ENCODE data around the gene POU6F2. TPM values are rescaled to one million over a fixed set of nuclear protein-coding genes. Genes with fewer than 3 reads are reported as not detected.

POU6F2 gene
- total RNA-seq, 2 donors from 2014 or later: 5.2 to 6.3 TPM

- TF ChIP-seq CTCF (IDR thresholded peaks at IDR 0.05) (no peak), POLR2A (IDR thresholded peaks at IDR 0.05) (no peak)
- DNase-seq (no peak), ATAC-seq (no peak)
- Histone ChIP-seq H3K9me3 (no peaks in the 10 kb centered on the region), H3K36me3 (replicated peaks in 1 of 2; ENCODE audit: insufficient read depth in 1 of 2, low read depth in 2 of 2) (no peaks in the 10 kb centered on the region), H3K27me3 (no peaks in the 10 kb centered on the region), H3K4me3 (no peak overlapping the region), H3K4me1 (no peaks in the 10 kb centered on the region), H3K27ac (no peak overlapping the region)
- intact Hi-C loops (cut with DNase I): no loop called here
- WGBS, 2 donors: 52 to 74% methylated on average over 3 of the region's 3 CpGs
Observed at GRCh38 chr7:39399986-39400385, 422.3 kb downstream of the POU6F2 start.

GRCh38 chr7:39400836-39401235 is 423.1 kb downstream of the POU6F2 start:
- Histone ChIP-seq H3K4me1 (no peaks in the 10 kb centered on the region), H3K4me3 (no peak overlapping the region), H3K27me3 (no peaks in the 10 kb centered on the region), H3K36me3 (replicated peaks in 1 of 2; ENCODE audit: insufficient read depth in 1 of 2, low read depth in 2 of 2) (no peaks in the 10 kb centered on the region), H3K9me3 (no peaks in the 10 kb centered on the region), H3K27ac (no peak overlapping the region)
- ATAC-seq (no peak), DNase-seq (no peak)
- TF ChIP-seq CTCF (IDR thresholded peaks at IDR 0.05) (no peak), POLR2A (IDR thresholded peaks at IDR 0.05) (no peak)
- intact Hi-C loops (cut with DNase I): no loop called here
- 82 to 88% methylated on average over 1 to 3 of the region's 3 CpGs for WGBS, 2 donors

GRCh38 chr7:39402034-39402433 is 424.3 kb downstream of the POU6F2 start:
- Histone ChIP-seq H3K27ac (no peak overlapping the region), H3K4me1 (peaks cover 7% of the 10 kb centered on the region), H3K9me3 (no peaks in the 10 kb centered on the region), H3K4me3 (no peak overlapping the region), H3K36me3 (replicated peaks in 1 of 2; ENCODE audit: insufficient read depth in 1 of 2, low read depth in 2 of 2) (no peaks in the 10 kb centered on the region), H3K27me3 (no peaks in the 10 kb centered on the region)
- ATAC-seq (no peak), DNase-seq (no peak)
- intact Hi-C loops (cut with DNase I): no loop called here
- TF ChIP-seq CTCF (IDR thresholded peaks at IDR 0.05): no peak

GRCh38 chr7:39404907-39405306 is 427.2 kb downstream of the POU6F2 start:
- no peak for ATAC-seq
- 78 to 84% methylated on average over 1 of the region's 1 CpG for WGBS, 2 donors
- TF ChIP-seq POLR2A (IDR thresholded peaks at IDR 0.05): no peak
- no peak for TF ChIP-seq CTCF (IDR thresholded peaks at IDR 0.05)

GRCh38 chr7:39405581-39405980 is 427.9 kb downstream of the POU6F2 start:
- intact Hi-C loops (cut with DNase I): no loop called here

More at GRCh38 chr7:39404907-39405306, 427.2 kb downstream of the POU6F2 start:
- intact Hi-C loops (cut with DNase I): no loop called here
- DNase-seq: no peak
- no peaks in the 10 kb centered on the region for H3K9me3 ChIP-seq
- H3K36me3 ChIP-seq (replicated peaks in 1 of 2; ENCODE audit: insufficient read depth in 1 of 2, low read depth in 2 of 2): no peaks in the 10 kb centered on the region
- H3K4me3 ChIP-seq: no peak overlapping the region
- H3K27me3 ChIP-seq: no peaks in the 10 kb centered on the region
- peaks cover 7% of the 10 kb centered on the region for H3K4me1 ChIP-seq
- no peak overlapping the region for H3K27ac ChIP-seq

More at GRCh38 chr7:39405581-39405980, 427.9 kb downstream of the POU6F2 start:
- WGBS, 2 donors: 78 to 80% methylated on average over 3 of the region's 3 CpGs
- Histone ChIP-seq H3K27ac (no peak overlapping the region), H3K4me3 (no peak overlapping the region), H3K4me1 (peaks cover 7% of the 10 kb centered on the region), H3K9me3 (no peaks in the 10 kb centered on the region), H3K36me3 (replicated peaks in 1 of 2; ENCODE audit: insufficient read depth in 1 of 2, low read depth in 2 of 2) (no peaks in the 10 kb centered on the region), H3K27me3 (no peaks in the 10 kb centered on the region)
- DNase-seq (no peak), ATAC-seq (no peak)
- TF ChIP-seq POLR2A (IDR thresholded peaks at IDR 0.05) (no peak), CTCF (IDR thresholded peaks at IDR 0.05) (no peak)

Data from body of pancreas (tissue), 4 donors.